Endothelial cell of umbilical vein (primary cell): ENCODE measurements around the gene FOXC1. TPM values are rescaled to one million over a fixed set of nuclear protein-coding genes. Genes with fewer than 3 reads are reported as not detected.

Source experiments
- BruUV-seq: library from RNA; stranded (reverse); fragments of 400-500 nt; replicated peaks from 2 replicates; lab custom pipeline; 2021; lab: Mats Ljungman, UMichigan
- CTCF ChIA-PET: fragments of 300-600, 350-600 bp; sonication (Branson Sonifier 250); formaldehyde crosslinking; loops from one replicate; lab custom pipeline; 2021; ENCODE audit warnings: antibody characterized with exemption, inconsistent platforms; lab: Charles Lee
- POLR2A ChIA-PET: fragments of 300-600, 350-600 bp; sonication (Branson Sonifier 250); formaldehyde crosslinking; loops from one replicate; lab custom pipeline; 2021; ENCODE audit warnings: antibody characterized with exemption, inconsistent platforms; lab: Charles Lee
- DNase-seq: peaks from one replicate; pipeline ENCODE4 v3.0.0-alpha.2; 2011; ENCODE audit warnings: low read depth, low spot score
- FAIRE-seq: peaks from 2 replicates; lab custom pipeline; 2011; peaks lifted over from hg19 to GRCh38; lab: Jason Lieb, UNC
- H2AFZ ChIP-seq: 2 replicates; pipeline ENCODE4 v1.6.0; 2012; ENCODE audit warnings: low read depth, low read length, control low read depth, inconsistent platforms
- H3K27ac ChIP-seq: 2 replicates; pipeline ENCODE4 v1.5.1; 2011; ENCODE audit warnings: low read depth, mild to moderate bottlenecking, control low read depth, low read length, moderate library complexity; ENCODE audit not compliant: insufficient read depth
- H3K27me3 ChIP-seq, 2 experiments: 2 replicates each; pipeline versions ENCODE4 v1.6.0 to v1.6.1; 2011; ENCODE audit warnings: low read length in 2 of 2, mixed read lengths in 1 of 2; ENCODE audit not compliant: control insufficient read depth in 2 of 2, insufficient read depth in 2 of 2
- H3K36me3 ChIP-seq, 2 experiments: 2 replicates in 1 of 2; 3 replicates in 1 of 2; pipeline ENCODE4 v1.5.1; 2011; ENCODE audit warnings: low read length in 2 of 2, mild to moderate bottlenecking in 1 of 2, moderate library complexity in 1 of 2; ENCODE audit not compliant: control insufficient read depth in 2 of 2, insufficient read depth in 2 of 2; ENCODE audit errors: extremely low read depth in 1 of 2
- H3K4me1 ChIP-seq: 3 replicates; pipeline ENCODE4 v1.5.1; 2011; ENCODE audit warnings: mild to moderate bottlenecking, low read length; ENCODE audit not compliant: control insufficient read depth, insufficient read depth; ENCODE audit errors: extremely low read depth
- H3K4me2 ChIP-seq: 2 replicates; pipeline ENCODE4 v1.6.1; 2011; ENCODE audit warnings: low read length, control low read depth, mixed read lengths; ENCODE audit not compliant: insufficient read depth
- H3K4me3 ChIP-seq, 3 experiments: fragments of 200-600 bp in 1 of 3; sonication (generic), shearing (Covaris generic) in 1 of 3; replicated peaks in 1 of 3; 2 replicates each; pipeline ENCODE4 v1.5.1; 2011 to 2016; ENCODE audit warnings: control low read depth in 3 of 3, low read length in 3 of 3, mild to moderate bottlenecking in 2 of 3, inconsistent platforms in 1 of 3, low read depth in 1 of 3, moderate library complexity in 1 of 3; ENCODE audit not compliant: insufficient read depth in 1 of 3
- H3K79me2 ChIP-seq: 2 replicates; pipeline ENCODE4 v1.6.0; 2012; ENCODE audit warnings: low read length, inconsistent platforms; ENCODE audit not compliant: control insufficient read depth, insufficient read depth
- H3K9ac ChIP-seq: replicated peaks from 2 replicates; pipeline ENCODE3; 2011; ENCODE audit warnings: low read length, control low read depth; ENCODE audit not compliant: insufficient read depth; ENCODE audit errors: extremely low read depth
- H3K9me1 ChIP-seq: replicated peaks from 3 replicates; pipeline ENCODE4 v1.6.0; 2011; ENCODE audit warnings: mild to moderate bottlenecking, low read length; ENCODE audit not compliant: control insufficient read depth, insufficient read depth; ENCODE audit errors: extremely low read depth
- H3K9me3 ChIP-seq: replicated peaks from 2 replicates; pipeline ENCODE4 v1.5.1; 2012; ENCODE audit warnings: low read length, inconsistent platforms; ENCODE audit not compliant: control insufficient read depth, insufficient read depth
- H4K20me1 ChIP-seq: replicated peaks from 2 replicates; pipeline ENCODE3; 2011; ENCODE audit warnings: mild to moderate bottlenecking, low read length; ENCODE audit not compliant: control insufficient read depth, insufficient read depth; ENCODE audit errors: extremely low read depth
- EZH2 ChIP-seq: IDR thresholded peaks from 2 replicates; pipeline ENCODE4 v1.6.1; 2012; ENCODE audit warnings: borderline replicate concordance, low read depth, mild to moderate bottlenecking, moderate library complexity, low read length, inconsistent platforms; ENCODE audit not compliant: severe bottlenecking
- FOS ChIP-seq: IDR thresholded peaks from 2 replicates; pipeline ENCODE4 v1.6.1; 2011; ENCODE audit warnings: mild to moderate bottlenecking, low read length, moderate library complexity, borderline replicate concordance; ENCODE audit not compliant: insufficient read depth
- GATA2 ChIP-seq: IDR thresholded peaks from 2 replicates; pipeline ENCODE4 v1.7.0; 2011; ENCODE audit warnings: low read depth, mild to moderate bottlenecking, moderate library complexity, mixed read lengths, low read length; ENCODE audit not compliant: insufficient read length, insufficient read depth
- JUN ChIP-seq: IDR thresholded peaks from 2 replicates; pipeline ENCODE4 v1.6.1; 2011; ENCODE audit warnings: borderline replicate concordance, low read depth; ENCODE audit not compliant: insufficient read length, insufficient read depth
- MYC ChIP-seq: IDR thresholded peaks from one replicate; pipeline ENCODE4 v1.6.1; 2011; ENCODE audit warnings: mild to moderate bottlenecking, low read depth, low read length
- POLR2A ChIP-seq: IDR thresholded peaks from 2 replicates; pipeline ENCODE4 v1.6.1; 2012; ENCODE audit warnings: low read depth, mild to moderate bottlenecking, control low read depth, low read length
- POLR2AphosphoS5 ChIP-seq: IDR thresholded peaks from 2 replicates; pipeline ENCODE4 v1.6.1; 2012; ENCODE audit warnings: low read depth, mild to moderate bottlenecking, control low read depth, low read length, moderate library complexity; ENCODE audit not compliant: insufficient read depth
- dilution Hi-C: fragments of 300-500 bp; cut with MboI; formaldehyde crosslinking; loops from one replicate; pipeline ENCODE4 v1.15.0; 2019; ENCODE audit warnings: low sequenced_read_pairs; ENCODE audit not compliant: extremely low pct_ligation_motif_present
- intact Hi-C: fragments of 100-400 bp; cut with micrococcal nuclease; formaldehyde crosslinking; loops from one replicate; pipeline ENCODE4 v1.10.0; 2022
- polyA plus RNA-seq, 4 experiments: library from polyadenylated mRNA; depleted of rRNA in 3 of 4; stranded (reverse) in 3 of 4; unstranded in 1 of 4; fragments of >200 nt; gene quantifications; 2 replicates each; pipeline versions ENCODE4 v1.2.1 to v1.2.3, GENCODE V29; 2011 to 2012; ENCODE audit warnings: missing spikeins in 1 of 4
- total RNA-seq: library from RNA; stranded (reverse); gene quantifications from 2 replicates; pipeline ENCODE4 v1.2.3, GENCODE V29; 2021
- TF ChIP-seq, protein P1 (sequence below), 2 donors: IDR thresholded peaks; 1 replicate in 1 of 2; 2 replicates in 1 of 2; pipeline ENCODE4 v1.5.1; 2011; ENCODE audit warnings: low read length in 2 of 2, mild to moderate bottlenecking in 2 of 2, moderate library complexity in 2 of 2, control low read depth in 1 of 2, inconsistent platforms in 1 of 2, low read depth in 1 of 2; ENCODE audit not compliant: insufficient read depth in 1 of 2; ENCODE audit errors: extremely low read depth in 1 of 2
- TF ChIP-seq, protein P2 (sequence below): IDR thresholded peaks from 2 replicates; pipeline ENCODE4 v1.6.1; 2011; ENCODE audit not compliant: insufficient read depth, insufficient read length

FOXC1 gene
- total and polyA plus RNA-seq, 2 donors (not counting 3 experiments of a cell fraction or from before 2014, with no cell fraction given), result 6.4 to 16.4 TPM

DNA sequence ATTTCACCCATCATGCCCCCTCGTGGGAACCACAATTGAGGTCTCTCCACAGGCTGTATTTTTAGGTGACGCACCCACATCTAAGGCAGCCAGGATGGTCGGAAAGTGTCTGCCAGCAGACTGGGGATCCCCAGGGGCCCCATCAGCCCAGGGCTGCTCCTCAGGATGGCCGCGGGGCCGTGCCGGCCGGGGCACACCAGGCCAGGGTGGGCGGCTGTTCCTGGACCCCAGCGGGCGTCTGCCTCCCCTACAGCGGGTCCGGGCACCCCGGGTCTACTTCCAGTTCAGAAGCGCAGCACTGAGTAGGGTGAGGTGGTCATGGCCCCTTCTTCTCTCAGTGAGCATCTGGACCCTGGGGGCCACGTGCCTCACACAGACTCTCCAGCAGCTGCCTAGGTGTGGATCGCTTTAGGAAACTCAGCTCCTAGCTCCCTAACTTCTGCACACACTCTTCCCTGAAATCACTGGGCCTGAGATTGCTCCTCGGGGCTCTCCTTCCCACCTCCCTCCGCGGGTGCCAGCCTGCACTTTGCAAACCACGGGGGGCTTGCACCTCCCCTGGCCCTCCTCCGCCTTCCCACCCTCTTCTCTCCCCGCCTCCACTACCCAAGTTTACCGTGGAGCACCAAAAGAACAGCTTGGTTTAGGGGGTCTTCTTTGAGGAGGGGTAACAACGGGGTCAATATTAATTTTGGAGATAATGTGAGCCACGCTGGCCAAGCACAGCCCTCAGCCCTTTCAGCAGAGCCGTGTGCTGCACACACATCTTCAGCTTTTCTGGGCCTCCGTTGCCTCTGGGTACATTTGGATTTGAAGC, 14.2 kb upstream of the FOXC1 start:
- TF ChIP-seq POLR2A (no peak), EZH2 (no peak), GATA2 (no peak), MYC (no peak), JUN (no peak), FOS (no peak), POLR2AphosphoS5 (no peak)
- TF ChIP-seq, protein P1, sequence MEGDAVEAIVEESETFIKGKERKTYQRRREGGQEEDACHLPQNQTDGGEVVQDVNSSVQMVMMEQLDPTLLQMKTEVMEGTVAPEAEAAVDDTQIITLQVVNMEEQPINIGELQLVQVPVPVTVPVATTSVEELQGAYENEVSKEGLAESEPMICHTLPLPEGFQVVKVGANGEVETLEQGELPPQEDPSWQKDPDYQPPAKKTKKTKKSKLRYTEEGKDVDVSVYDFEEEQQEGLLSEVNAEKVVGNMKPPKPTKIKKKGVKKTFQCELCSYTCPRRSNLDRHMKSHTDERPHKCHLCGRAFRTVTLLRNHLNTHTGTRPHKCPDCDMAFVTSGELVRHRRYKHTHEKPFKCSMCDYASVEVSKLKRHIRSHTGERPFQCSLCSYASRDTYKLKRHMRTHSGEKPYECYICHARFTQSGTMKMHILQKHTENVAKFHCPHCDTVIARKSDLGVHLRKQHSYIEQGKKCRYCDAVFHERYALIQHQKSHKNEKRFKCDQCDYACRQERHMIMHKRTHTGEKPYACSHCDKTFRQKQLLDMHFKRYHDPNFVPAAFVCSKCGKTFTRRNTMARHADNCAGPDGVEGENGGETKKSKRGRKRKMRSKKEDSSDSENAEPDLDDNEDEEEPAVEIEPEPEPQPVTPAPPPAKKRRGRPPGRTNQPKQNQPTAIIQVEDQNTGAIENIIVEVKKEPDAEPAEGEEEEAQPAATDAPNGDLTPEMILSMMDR (IDR thresholded peaks at IDR 0.05; ENCODE audit: extremely low read depth in 1 of 2, insufficient read depth in 1 of 2, low read depth in 1 of 2, low read length in 2 of 2), result no peak
- TF ChIP-seq, protein P2, sequence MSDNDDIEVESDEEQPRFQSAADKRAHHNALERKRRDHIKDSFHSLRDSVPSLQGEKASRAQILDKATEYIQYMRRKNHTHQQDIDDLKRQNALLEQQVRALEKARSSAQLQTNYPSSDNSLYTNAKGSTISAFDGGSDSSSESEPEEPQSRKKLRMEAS, result no peak
- Histone ChIP-seq H3K36me3 (no peaks in the 10 kb centered on the region), H3K4me2 (no peak overlapping the region), H2AFZ (no peak overlapping the region), H3K4me3 (no peak overlapping the region), H4K20me1 (no peaks in the 10 kb centered on the region), H3K4me1 (no peaks in the 10 kb centered on the region), H3K9me3 (no peaks in the 10 kb centered on the region), H3K27ac (no peak overlapping the region), H3K79me2 (no peaks in the 10 kb centered on the region), H3K27me3 (peaks cover 0 to under 1% of the 10 kb centered on the region in 2 experiments), H3K9me1 (no peaks in the 10 kb centered on the region), H3K9ac (no peak overlapping the region)
- DNase-seq (no peak), FAIRE-seq (no peak)
- POLR2A ChIA-PET, result no interaction called here
- dilution Hi-C loops (no loop called here), intact Hi-C loops (loop anchor here (1.0 to 5.0 kb wide), 7 partner anchors 601 to 1155 kb away; partner anchors contain the start of gene MYLK4)
- BruUV-seq, result no TSS peak
- CTCF ChIA-PET, result interaction anchor here (0.8 to 7.7 kb wide), 26 partner anchors 9 to 1246 kb away, joined by 3 to 109 read pairs (median 6); partner anchors contain the start of genes MYLK4, SERPINB1 and WRNIP1
